K562 (cell line): ENCODE data around the gene TUBD1. TPM values are rescaled to one million over a fixed set of nuclear protein-coding genes. Genes with fewer than 3 reads are reported as not detected.

ENCODE experiments used
- ARID1B ChIP-seq: fragments of 450-650 bp; IDR thresholded peaks from 2 replicates; pipeline ENCODE4 v1.6.1; 2016; ENCODE audit warnings: antibody characterized with exemption, mild to moderate bottlenecking, inconsistent platforms
- BACH1 ChIP-seq: fragments of 200-800 bp; sonication (Bioruptor generic); IDR thresholded peaks from 2 replicates; pipeline ENCODE4 v1.6.1; 2016; ENCODE audit warnings: missing genetic modification characterization, missing compliant biosample characterization
- EP400 ChIP-seq: fragments of 450-650 bp; IDR thresholded peaks from 2 replicates; pipeline ENCODE4 v1.6.1; 2017; ENCODE audit warnings: antibody characterized with exemption, mild to moderate bottlenecking, moderate library complexity
- FOSL1 ChIP-seq: fragments of 200-800 bp; sonication (Bioruptor generic); conservative IDR thresholded peaks from 2 replicates; pipeline ENCODE4 v1.6.1; 2016; ENCODE audit warnings: missing genetic modification characterization, missing compliant biosample characterization
- GABPB2 ChIP-seq: fragments of 250-450 bp; sonication (Bioruptor Pico); conservative IDR thresholded peaks from 2 replicates; pipeline ENCODE4 v1.5.1; 2021; ENCODE audit warnings: mild to moderate bottlenecking
- ILK ChIP-seq: fragments of 450-650 bp; IDR thresholded peaks from 2 replicates; pipeline ENCODE4 v1.6.1; 2016; ENCODE audit warnings: missing genetic modification characterization, low read depth, mild to moderate bottlenecking, missing compliant biosample characterization, moderate library complexity, borderline replicate concordance
- NBN ChIP-seq: fragments of 450-650 bp; IDR thresholded peaks from 2 replicates; pipeline ENCODE4 v1.6.1; 2016; ENCODE audit warnings: low read depth, mild to moderate bottlenecking
- NR2C1 ChIP-seq, 2 experiments: fragments of 450-650 bp; IDR thresholded peaks; 2 replicates each; pipeline ENCODE4 v1.6.1; 2017; ENCODE audit warnings: mild to moderate bottlenecking in 2 of 2, antibody characterized with exemption in 1 of 2, inconsistent platforms in 1 of 2, missing compliant biosample characterization in 1 of 2, missing genetic modification characterization in 1 of 2
- SIN3B ChIP-seq: fragments of 450-650 bp; IDR thresholded peaks from 2 replicates; pipeline ENCODE4 v1.6.1; 2017; ENCODE audit warnings: low read depth, mild to moderate bottlenecking, moderate library complexity
- THRA ChIP-seq: fragments of 450-650 bp; IDR thresholded peaks from 2 replicates; pipeline ENCODE4 v1.6.1; 2017; ENCODE audit warnings: mild to moderate bottlenecking, moderate library complexity
- THRB ChIP-seq: fragments of 450-650 bp; formaldehyde crosslinking; conservative IDR thresholded peaks from 2 replicates; pipeline ENCODE4 v1.4.0; 2022; ENCODE audit warnings: mild to moderate bottlenecking, missing genetic modification characterization
- YBX1 ChIP-seq: fragments of 450-650 bp; IDR thresholded peaks from 2 replicates; pipeline ENCODE4 v1.7.1; 2016; ENCODE audit warnings: mild to moderate bottlenecking
- ZC3H11A ChIP-seq: IDR thresholded peaks from 2 replicates; pipeline ENCODE4 v1.6.1; 2012; ENCODE audit warnings: low read depth, low read length, improper control_type of control experiment
- ZNF407 ChIP-seq: fragments of 450-650 bp; IDR thresholded peaks from 2 replicates; pipeline ENCODE4 v1.6.1; 2016; ENCODE audit warnings: low read depth
- ZNF449 ChIP-seq: fragments of 250-450 bp; sonication (Bioruptor Pico); IDR thresholded peaks from 2 replicates; pipeline ENCODE4 v1.8.0; 2022; ENCODE audit warnings: moderate library complexity, mild to moderate bottlenecking, inconsistent platforms
- ZNF785 ChIP-seq: fragments of 250-450 bp; sonication (Bioruptor Pico); IDR thresholded peaks from 2 replicates; pipeline ENCODE4 v1.4.0; 2020; ENCODE audit warnings: mild to moderate bottlenecking
- polyA plus RNA-seq, 8 experiments: library from polyadenylated mRNA; depleted of rRNA in 4 of 8; stranded (reverse) in 5 of 8; unstranded in 3 of 8; fragments of >200 nt; fragmentation: Nextera tagmentation in 2 of 8; fragmentation: Illumina TruSeq in 1 of 8; extraction: Ambion mirVana in 2 of 8; extraction: Trizol in 1 of 8; gene quantifications; 2 replicates each; pipeline versions ENCODE4 v1.2.1 to v1.2.3, GENCODE V29; 2011 to 2014; ENCODE audit warnings: inconsistent platforms in 1 of 8, missing spikeins in 1 of 8
- total RNA-seq, 7 experiments: library from RNA; depleted of rRNA in 6 of 7; stranded (reverse); fragments of >200 nt in 6 of 7; fragmentation: Illumina TruSeq in 2 of 7; extraction: Trizol in 2 of 7; gene quantifications; 2 replicates each; pipeline versions ENCODE4 v1.2.1 to v1.2.3, GENCODE V29; 2011 to 2021; ENCODE audit warnings: low replicate concordance in 1 of 7

The TUBD1 gene
- total and polyA plus RNA-seq, 9 of the 15 experiments (the other 6 are each of a cell fraction or from before 2014, with no cell fraction given) = 10.8 to 35.3 (median 17.9) TPM

GRCh38 chr17:59853168-59853918, 39.4 kb downstream of the TUBD1 start (continued):
- TF ChIP-seq EP400 (peak; percentile 61), ZC3H11A (no peak), NBN (no peak; the same call in 1 of the 2 replicates), ZNF449 (CRISPR knock-in tag) (no peak), ZNF407 (no peak), YBX1 (no peak), ILK (tag) (no peak), GABPB2 (CRISPR knock-in tag) (no peak), NR2C1 (IDR thresholded peaks at IDR 0.05) (no peak), NR2C1 (tag; IDR thresholded peaks at IDR 0.05) (0 out of 2 replicates have a peak, but pooled peaks have one; percentile 38), THRB (no peak), ZNF785 (CRISPR knock-in tag) (no peak), BACH1 (tag) (0 out of 2 replicates have a peak, but pooled peaks have one; percentile 31), FOSL1 (peak; percentile 72), ARID1B (no peak), SIN3B (no peak), THRA (no peak)
